Measurements from ENCODE around the gene SPIN2B. TPM values are rescaled to one million over a fixed set of nuclear protein-coding genes. Genes with fewer than 3 reads are reported as not detected.
A peak's percentile ranks its signal among the peaks of the same experiment; 100 is the strongest.

The SPIN2B gene
- total RNA-seq (8.8 and 10.3 TPM in 2 replicates), polyA plus RNA-seq (7.1 and 7.4 TPM in 2 replicates), polyA minus RNA-seq (5.0 and 5.4 TPM in 2 replicates), Bru-seq, nascent RNA (percentile 56 among the genes with signal in this experiment), BruChase-seq, experiment 1, labeled RNA remaining after a 6-hour chase (percentile 69 among the genes with signal in this experiment), BruChase-seq, experiment 2, labeled RNA remaining after a 2-hour chase (percentile 66 among the genes with signal in this experiment)
- polyA plus RNA-seq (2011; cell fraction: cytosol; rRNA removed): 7.6 and 7.7 TPM in 2 replicates
- polyA plus RNA-seq (2011; cell fraction: nucleus; rRNA removed): 27.4 and 29.4 TPM in 2 replicates
- 12.1 and 12.3 TPM in 2 replicates for polyA plus RNA-seq (2012)
- polyA minus RNA-seq (2011; cell fraction: cytosol; rRNA and poly(A)+ RNA removed): 14.4 TPM
- 12.0 and 14.9 TPM in 2 replicates for polyA minus RNA-seq (2011; cell fraction: nucleus; rRNA and poly(A)+ RNA removed)
- long read RNA-seq, transcript SPIN2B-202 (2 exons, 1,258 nt): major isoform, 9 of 21 reads
- long read RNA-seq, partial matches to known transcripts: 1 of 21 reads
- long read RNA-seq, other reads (novel, unspliced or antisense): 11 of 21 reads

DNA sequence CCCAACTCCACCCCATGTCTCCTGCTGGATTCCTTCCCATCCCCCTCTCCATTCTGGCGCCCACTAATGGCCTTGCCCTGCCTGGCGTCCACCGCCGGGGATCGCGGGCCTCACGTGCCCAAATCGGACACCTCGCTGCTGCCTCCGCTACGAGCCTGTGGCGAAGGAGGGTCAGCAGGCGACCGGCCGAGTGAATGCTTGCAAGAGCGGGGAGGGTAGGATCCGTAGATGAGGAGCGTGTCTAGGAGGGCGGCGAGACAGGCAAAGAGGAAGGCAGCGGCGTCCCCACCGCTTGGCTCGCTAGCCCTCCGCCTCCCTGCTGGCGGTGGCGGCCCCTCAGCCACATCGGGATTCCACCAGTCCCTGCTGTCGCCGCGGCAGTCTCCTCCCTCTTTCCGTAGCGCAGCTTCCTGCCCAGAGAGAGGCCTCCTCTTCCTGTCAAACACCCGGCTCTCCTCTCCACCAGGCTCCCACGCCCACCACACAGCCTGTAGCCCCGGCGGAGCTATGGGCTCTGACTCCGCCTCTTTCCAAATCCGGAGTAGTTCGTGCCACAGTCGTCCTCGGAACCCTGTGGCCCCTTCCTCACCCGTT, at the start of gene SPIN2B:
TSS of gene SPIN2B (minus strand) at position 387 of the 594 bp plus-strand sequence.
- POLR2A ChIA-PET: no interaction called here
- intact Hi-C loops (cut with micrococcal nuclease) (loop anchor here (2.0 kb wide), 1 partner anchor 126 kb away; the partner anchor contains the start of gene SPIN3), dilution Hi-C loops (cut with MboI; ENCODE audit: extremely low pct_ligation_motif_present, low sequenced_read_pairs) (no loop called here)
- no peaks in the 10 kb centered on the region for H3K36me3 ChIP-seq (ENCODE audit: control insufficient read depth in 2 of 2, extremely low read depth in 1 of 2, insufficient read depth in 2 of 2, low read length in 2 of 2)
- CTCF ChIA-PET: no interaction called here
- no peaks in the 10 kb centered on the region for H3K27me3 ChIP-seq (ENCODE audit: control insufficient read depth in 2 of 2, insufficient read depth in 2 of 2, low read length in 2 of 2)
- FAIRE-seq (peak; percentile 82), DNase-seq (ENCODE audit: low read depth, low spot score) (peak; percentile 85)
- H4K20me1 ChIP-seq (replicated peaks; ENCODE audit: control insufficient read depth, extremely low read depth, insufficient read depth, low read length): no peaks in the 10 kb centered on the region
- TF ChIP-seq JUN (IDR thresholded peaks at IDR 0.05; ENCODE audit: borderline replicate concordance, insufficient read depth, insufficient read length, low read depth) (no peak), POLR2A (IDR thresholded peaks at IDR 0.05; ENCODE audit: low read depth, low read length) (peak; percentile 76), POLR2AphosphoS5 (IDR thresholded peaks at IDR 0.05; ENCODE audit: insufficient read depth, low read depth, low read length) (peak; percentile 63)
- H2AFZ ChIP-seq (ENCODE audit: low read depth, low read length): peak within 1 kb of the TSS; percentile 44
- H3K4me1 ChIP-seq (ENCODE audit: control insufficient read depth, extremely low read depth, insufficient read depth, low read length): no peaks in the 10 kb centered on the region
- H3K4me2 ChIP-seq (ENCODE audit: insufficient read depth, low read length): peak within 1 kb of the TSS; percentile 90
- peak within 1 kb of the TSS; percentile 55 to 76 (median 61) for H3K4me3 ChIP-seq (replicated peaks in 1 of 3; ENCODE audit: insufficient read depth in 1 of 3, low read depth in 1 of 3, low read length in 3 of 3)
- H3K27ac ChIP-seq (ENCODE audit: insufficient read depth, low read depth, low read length): peak within 1 kb of the TSS; percentile 31
- H3K9me1 ChIP-seq (replicated peaks; ENCODE audit: control insufficient read depth, extremely low read depth, insufficient read depth, low read length): no peaks in the 10 kb centered on the region
- peak within 1 kb of the TSS; percentile 37 for H3K9ac ChIP-seq (replicated peaks; ENCODE audit: extremely low read depth, insufficient read depth, low read length)
- H3K9me3 ChIP-seq (replicated peaks; ENCODE audit: control insufficient read depth, insufficient read depth, low read length): no peaks in the 10 kb centered on the region
- H3K79me2 ChIP-seq (ENCODE audit: control insufficient read depth, insufficient read depth, low read length): peaks cover 2% of the 10 kb centered on the region
- no TSS peak for BruUV-seq (replicated peaks)

DNA sequence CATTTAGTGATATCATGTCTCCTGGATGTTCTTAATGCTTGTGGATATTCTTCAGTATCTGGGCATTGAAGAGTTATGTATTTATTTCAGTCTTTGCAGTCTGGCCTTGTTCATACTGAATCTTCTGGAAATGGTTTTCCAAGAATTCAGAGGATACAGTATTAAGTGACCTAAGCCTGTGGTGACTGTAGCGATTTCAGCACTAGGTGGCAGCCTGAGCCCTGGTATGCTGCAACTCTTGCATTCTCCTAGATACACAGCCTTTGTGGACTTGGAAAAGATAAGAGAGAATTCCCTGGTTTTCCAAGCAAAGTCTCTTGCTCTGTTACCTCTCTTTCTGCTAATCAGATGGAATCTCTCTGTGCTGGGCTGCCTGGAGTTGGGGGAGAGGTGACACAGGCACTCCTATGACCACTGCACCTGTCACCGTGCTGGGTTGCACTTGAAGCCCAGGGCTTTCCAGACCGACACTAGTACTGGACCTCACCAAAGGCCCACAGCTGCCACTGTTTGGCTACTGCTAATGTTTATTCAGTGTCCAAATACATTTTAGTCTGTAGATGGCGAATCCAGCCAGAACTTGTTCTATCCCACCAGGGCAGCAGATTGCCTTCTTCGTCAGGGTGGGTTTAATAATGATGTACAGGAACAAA, 35.2 kb upstream of the SPIN2B start:
- H3K9me1 ChIP-seq (replicated peaks; ENCODE audit: control insufficient read depth, extremely low read depth, insufficient read depth, low read length): no peaks in the 10 kb centered on the region
- H4K20me1 ChIP-seq (replicated peaks; ENCODE audit: control insufficient read depth, extremely low read depth, insufficient read depth, low read length): no peaks in the 10 kb centered on the region
- dilution Hi-C loops (cut with MboI; ENCODE audit: extremely low pct_ligation_motif_present, low sequenced_read_pairs): no loop called here
- FAIRE-seq: peak; percentile 71
- TF ChIP-seq GATA2 (IDR thresholded peaks at IDR 0.05; ENCODE audit: insufficient read depth, insufficient read length, low read depth, low read length): no peak
- TF ChIP-seq, protein P1, sequence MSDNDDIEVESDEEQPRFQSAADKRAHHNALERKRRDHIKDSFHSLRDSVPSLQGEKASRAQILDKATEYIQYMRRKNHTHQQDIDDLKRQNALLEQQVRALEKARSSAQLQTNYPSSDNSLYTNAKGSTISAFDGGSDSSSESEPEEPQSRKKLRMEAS (IDR thresholded peaks at IDR 0.05; ENCODE audit: insufficient read depth, insufficient read length): no peak
- TF ChIP-seq, protein P2, sequence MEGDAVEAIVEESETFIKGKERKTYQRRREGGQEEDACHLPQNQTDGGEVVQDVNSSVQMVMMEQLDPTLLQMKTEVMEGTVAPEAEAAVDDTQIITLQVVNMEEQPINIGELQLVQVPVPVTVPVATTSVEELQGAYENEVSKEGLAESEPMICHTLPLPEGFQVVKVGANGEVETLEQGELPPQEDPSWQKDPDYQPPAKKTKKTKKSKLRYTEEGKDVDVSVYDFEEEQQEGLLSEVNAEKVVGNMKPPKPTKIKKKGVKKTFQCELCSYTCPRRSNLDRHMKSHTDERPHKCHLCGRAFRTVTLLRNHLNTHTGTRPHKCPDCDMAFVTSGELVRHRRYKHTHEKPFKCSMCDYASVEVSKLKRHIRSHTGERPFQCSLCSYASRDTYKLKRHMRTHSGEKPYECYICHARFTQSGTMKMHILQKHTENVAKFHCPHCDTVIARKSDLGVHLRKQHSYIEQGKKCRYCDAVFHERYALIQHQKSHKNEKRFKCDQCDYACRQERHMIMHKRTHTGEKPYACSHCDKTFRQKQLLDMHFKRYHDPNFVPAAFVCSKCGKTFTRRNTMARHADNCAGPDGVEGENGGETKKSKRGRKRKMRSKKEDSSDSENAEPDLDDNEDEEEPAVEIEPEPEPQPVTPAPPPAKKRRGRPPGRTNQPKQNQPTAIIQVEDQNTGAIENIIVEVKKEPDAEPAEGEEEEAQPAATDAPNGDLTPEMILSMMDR (IDR thresholded peaks at IDR 0.05; ENCODE audit: extremely low read depth in 1 of 2, insufficient read depth in 1 of 2, low read depth in 1 of 2, low read length in 2 of 2): peak; percentile 15 to 55
- no peaks in the 10 kb centered on the region for H3K79me2 ChIP-seq (ENCODE audit: control insufficient read depth, insufficient read depth, low read length)
- intact Hi-C loops (cut with micrococcal nuclease): loop anchor here (1.0 kb wide), 1 partner anchor 297 kb away; no protein-coding TSS in a partner anchor
- POLR2A ChIA-PET: no interaction called here
- H3K9ac ChIP-seq (replicated peaks; ENCODE audit: extremely low read depth, insufficient read depth, low read length): no peak overlapping the region
- no peaks in the 10 kb centered on the region for H3K4me1 ChIP-seq (ENCODE audit: control insufficient read depth, extremely low read depth, insufficient read depth, low read length)
- no peak overlapping the region for H3K4me3 ChIP-seq (replicated peaks in 1 of 3; ENCODE audit: insufficient read depth in 1 of 3, low read depth in 1 of 3, low read length in 3 of 3)
- H3K9me3 ChIP-seq (replicated peaks; ENCODE audit: control insufficient read depth, insufficient read depth, low read length): no peaks in the 10 kb centered on the region
- no peak overlapping the region for H3K4me2 ChIP-seq (ENCODE audit: insufficient read depth, low read length)
- DNase-seq (ENCODE audit: low read depth, low spot score): peak; percentile 48
- no peak overlapping the region for H3K27ac ChIP-seq (ENCODE audit: insufficient read depth, low read depth, low read length)
- H3K27me3 ChIP-seq (ENCODE audit: control insufficient read depth in 2 of 2, insufficient read depth in 2 of 2, low read length in 2 of 2): no peaks in the 10 kb centered on the region
- H3K36me3 ChIP-seq (ENCODE audit: control insufficient read depth in 2 of 2, extremely low read depth in 1 of 2, insufficient read depth in 2 of 2, low read length in 2 of 2): no peaks in the 10 kb centered on the region
- no TSS peak for BruUV-seq (replicated peaks)
- no peak overlapping the region for H2AFZ ChIP-seq (ENCODE audit: low read depth, low read length)
- CTCF ChIA-PET: interaction anchor here (0.9 to 1.6 kb wide), 5 partner anchors 12 to 298 kb away, joined by 3 to 10 read pairs (median 6); no protein-coding TSS in a partner anchor
